HG02938 (cell line): ENCODE data around the gene SNX25.
"Not testable (repeated sequence)": the region's sequence is repeated elsewhere in the genome, so short reads cannot be mapped to it uniquely, and the experiment has no call there.

Experiments
- ATAC-seq: cut with Tn5 transposase; IDR thresholded peaks from one replicate; pipeline ENCODE4 v1.9.1; 2021; ENCODE audit warnings: mild to moderate bottlenecking, moderate library complexity; ENCODE audit not compliant: unreplicated experiment

Gene SNX25

GRCh38 chr4:185229021-185229818, 19.8 kb downstream of the SNX25 start:
- ATAC-seq: no peak

GRCh38 chr4:185232370-185232769, 23.0 kb downstream of the SNX25 start:
- ATAC-seq: no peak

GRCh38 chr4:185235119-185235842, 25.9 kb downstream of the SNX25 start:
- no peak for ATAC-seq

GRCh38 chr4:185235843-185236503, 26.6 kb downstream of the SNX25 start:
- ATAC-seq: no peak

GRCh38 chr4:185237175-185237574, 27.8 kb downstream of the SNX25 start:
- no peak for ATAC-seq

GRCh38 chr4:185238215-185238681, 28.9 kb downstream of the SNX25 start:
- ATAC-seq: no peak

GRCh38 chr4:185238750-185239149, 29.4 kb downstream of the SNX25 start:
- ATAC-seq: no peak

GRCh38 chr4:185240486-185240885, 31.1 kb downstream of the SNX25 start:
- ATAC-seq: not testable (repeated sequence)

- ATAC-seq: no peak
Measured at GRCh38 chr4:185242749-185243533, 33.5 kb downstream of the SNX25 start.

GRCh38 chr4:185243879-185244278, 34.5 kb downstream of the SNX25 start:
- no peak for ATAC-seq

GRCh38 chr4:185244763-185245162, 35.4 kb downstream of the SNX25 start:
- ATAC-seq: no peak

GRCh38 chr4:185246453-185246852, 37.1 kb downstream of the SNX25 start:
- ATAC-seq: no peak

- no peak for ATAC-seq
Measured at GRCh38 chr4:185247151-185247550, 37.8 kb downstream of the SNX25 start.

GRCh38 chr4:185248393-185249039, 39.1 kb downstream of the SNX25 start:
- ATAC-seq: no peak

GRCh38 chr4:185249105-185249504, 39.7 kb downstream of the SNX25 start:
- no peak for ATAC-seq

GRCh38 chr4:185254434-185254833, 45.0 kb downstream of the SNX25 start:
- ATAC-seq: no peak

GRCh38 chr4:185255868-185256267, 46.5 kb downstream of the SNX25 start:
- ATAC-seq: no peak

GRCh38 chr4:185256446-185256845, 47.0 kb downstream of the SNX25 start:
- ATAC-seq: no peak

GRCh38 chr4:185257086-185257485, 47.7 kb downstream of the SNX25 start:
- ATAC-seq: no peak

GRCh38 chr4:185257694-185258093, 48.3 kb downstream of the SNX25 start:
- ATAC-seq: no peak
